HepG2 (cell line): Measurements from ENCODE around the gene KRT79. TPM values are rescaled to one million over a fixed set of nuclear protein-coding genes. Genes with fewer than 3 reads are reported as not detected.

Experiments used
- ATAC-seq: fragments of 200-7000 bp; cut with Tn5 transposase; 3 replicates; pipeline ENCODE4 v1.9.1; 2020; ENCODE audit warnings: mild to moderate bottlenecking, moderate library complexity
- BruUV-seq: library from RNA; stranded (reverse); fragments of 400-500 nt; replicated peaks from 2 replicates; lab custom pipeline; 2021; lab: Mats Ljungman, UMichigan
- CTCF ChIA-PET: fragments of 300-600 bp; formaldehyde crosslinking; extraction: SDS; loops from one replicate; lab custom pipeline; 2021; ENCODE audit warnings: low total read pairs, inconsistent platforms, low intra/inter-chr PET ratio; lab: Yijun Ruan, JAX
- POLR2A ChIA-PET: fragments of 350-600 bp; sonication (Branson Sonifier 250); formaldehyde crosslinking; loops from one replicate; lab custom pipeline; 2020; ENCODE audit warnings: antibody characterized with exemption, inconsistent platforms; lab: Yijun Ruan, JAX
- DNase-seq: peaks from one replicate; pipeline ENCODE4 v3.0.0-alpha.2; 2015; ENCODE audit warnings: low spot score
- FAIRE-seq: peaks from 3 replicates; lab custom pipeline; 2011; peaks lifted over from hg19 to GRCh38; lab: Jason Lieb, UNC
- H2AFZ ChIP-seq: one replicate; pipeline ENCODE4 v1.6.1; 2011; ENCODE audit warnings: low read length, inconsistent platforms
- H3K27ac ChIP-seq: fragments of 300-600 bp; 3 replicates; pipeline ENCODE4 v1.8.0; 2011; ENCODE audit warnings: mixed run types, mild to moderate bottlenecking, mixed read lengths, low read length, inconsistent platforms; ENCODE audit not compliant: insufficient read depth; ENCODE audit errors: extremely low read length
- H3K27me3 ChIP-seq, 2 experiments: fragments of 200-600 bp in 1 of 2; 2 replicates in 1 of 2; 3 replicates in 1 of 2; pipeline versions ENCODE4 v1.6.0 to v1.8.0; 2011; ENCODE audit warnings: low read length in 2 of 2, mild to moderate bottlenecking in 2 of 2, moderate library complexity in 2 of 2, inconsistent platforms in 1 of 2; ENCODE audit not compliant: insufficient read depth in 2 of 2, control insufficient read depth in 1 of 2
- H3K36me3 ChIP-seq, 2 experiments: fragments of 200-600 bp in 1 of 2; replicated peaks in 1 of 2; 2 replicates in 1 of 2; 3 replicates in 1 of 2; pipeline versions ENCODE4 v1.5.1 to v1.8.0; 2011; ENCODE audit warnings: low read length in 2 of 2, inconsistent platforms in 1 of 2; ENCODE audit not compliant: insufficient read depth in 2 of 2, control insufficient read depth in 1 of 2
- H3K4me1 ChIP-seq: 2 replicates; pipeline ENCODE4 v1.5.1; 2012; ENCODE audit warnings: low read length, inconsistent platforms; ENCODE audit not compliant: insufficient read depth
- H3K4me2 ChIP-seq: 2 replicates; pipeline ENCODE4 v1.6.0; 2011; ENCODE audit warnings: low read depth, low read length, inconsistent platforms
- H3K4me3 ChIP-seq, 3 experiments: fragments of 200-600 bp in 1 of 3; sonication (generic), shearing (Covaris generic) in 1 of 3; replicated peaks in 1 of 3; 2 replicates each; pipeline ENCODE4 v1.5.1; 2011 to 2016; ENCODE audit warnings: low read length in 3 of 3, inconsistent platforms in 2 of 3, low read depth in 2 of 3, mild to moderate bottlenecking in 2 of 3, control low read depth in 1 of 3, mixed read lengths in 1 of 3; ENCODE audit not compliant: insufficient read depth in 1 of 3
- H3K79me2 ChIP-seq: one replicate; pipeline ENCODE4 v1.6.1; 2011; ENCODE audit warnings: low read length, inconsistent platforms; ENCODE audit not compliant: insufficient read depth
- H3K9ac ChIP-seq: 2 replicates; pipeline ENCODE4 v1.6.0; 2011; ENCODE audit warnings: mild to moderate bottlenecking, low read depth, low read length, inconsistent platforms; ENCODE audit not compliant: insufficient read depth
- H3K9me3 ChIP-seq: 2 replicates; pipeline ENCODE4 v1.5.1; 2012; ENCODE audit warnings: mild to moderate bottlenecking, low read length
- H4K20me1 ChIP-seq: 2 replicates; pipeline ENCODE4 v1.6.0; 2011; ENCODE audit warnings: inconsistent platforms, mild to moderate bottlenecking, low read length, moderate library complexity; ENCODE audit not compliant: insufficient read depth
- ARID2 ChIP-seq: sonication (generic); formaldehyde crosslinking; IDR thresholded peaks from 2 replicates; pipeline ENCODE4 v1.8.1; 2022; ENCODE audit warnings: mild to moderate bottlenecking, missing genetic modification reagents, borderline replicate concordance
- BORCS8-MEF2B ChIP-seq: sonication (generic); formaldehyde crosslinking; IDR thresholded peaks from 2 replicates; pipeline ENCODE4 v1.8.0; 2022; ENCODE audit warnings: mild to moderate bottlenecking, missing genetic modification reagents
- BRD4 ChIP-seq: sonication (generic); formaldehyde crosslinking; IDR thresholded peaks from 2 replicates; pipeline ENCODE4 v1.4.0; 2020; ENCODE audit warnings: missing genetic modification reagents
- CHCHD3 ChIP-seq: sonication (generic); formaldehyde crosslinking; IDR thresholded peaks from 2 replicates; pipeline ENCODE4 v1.8.0; 2022; ENCODE audit warnings: mild to moderate bottlenecking, missing genetic modification reagents, moderate library complexity
- FOXP1 ChIP-seq, 2 experiments: fragments of 450-650 bp in 1 of 2; IDR thresholded peaks; 2 replicates each; pipeline ENCODE4 v1.6.1; 2017 to 2018; ENCODE audit warnings: antibody characterized with exemption in 1 of 2
- HHEX ChIP-seq: IDR thresholded peaks from 2 replicates; pipeline ENCODE4 v1.6.1; 2016; ENCODE audit warnings: control low read depth
- HOXA5 ChIP-seq: sonication (generic); formaldehyde crosslinking; IDR thresholded peaks from 2 replicates; pipeline ENCODE4 v1.4.0; 2020; ENCODE audit warnings: missing genetic modification reagents
- MXI1 ChIP-seq: IDR thresholded peaks from 3 replicates; pipeline ENCODE4 v1.6.1; 2012; ENCODE audit warnings: low read depth, low read length, inconsistent platforms, borderline replicate concordance
- NR2F6 ChIP-seq, 2 experiments: IDR thresholded peaks; 2 replicates each; pipeline ENCODE4 v1.6.1; 2016; ENCODE audit warnings: antibody characterized with exemption in 1 of 2, mild to moderate bottlenecking in 1 of 2
- PHB2 ChIP-seq: fragments of 450-650 bp; IDR thresholded peaks from 2 replicates; pipeline ENCODE4 v1.6.1; 2018; ENCODE audit not compliant: partially characterized antibody
- SOX13 ChIP-seq, 3 experiments: fragments of 450-650 bp in 1 of 3; sonication (generic) in 1 of 3; formaldehyde crosslinking in 1 of 3; IDR thresholded peaks in 2 of 3; conservative IDR thresholded peaks in 1 of 3; 2 replicates each; pipeline versions ENCODE4 v1.5.0 to v1.6.1; 2016 to 2020; ENCODE audit warnings: antibody characterized with exemption in 1 of 3, mild to moderate bottlenecking in 1 of 3, missing compliant biosample characterization in 1 of 3, missing genetic modification reagents in 1 of 3, moderate library complexity in 1 of 3
- SRSF1 ChIP-seq: fragments of 200-400 bp; formaldehyde crosslinking; optimal IDR thresholded peaks from 2 replicates; pipeline ENCODE3; 2017; ENCODE audit warnings: mild to moderate bottlenecking, low read depth, low read length, moderate library complexity
- TP53 ChIP-seq: sonication (generic); formaldehyde crosslinking; conservative IDR thresholded peaks from 2 replicates; pipeline ENCODE4 v1.4.0; 2020; ENCODE audit warnings: missing genetic modification reagents
- ZNF563 ChIP-seq: sonication (generic); formaldehyde crosslinking; IDR thresholded peaks from 2 replicates; pipeline ENCODE4 v1.8.0; 2022; ENCODE audit warnings: mild to moderate bottlenecking, moderate library complexity, missing genetic modification reagents
- ZNF570 ChIP-seq: sonication (generic); formaldehyde crosslinking; IDR thresholded peaks from 2 replicates; pipeline ENCODE4 v1.4.0; 2020; ENCODE audit warnings: mild to moderate bottlenecking, missing genetic modification reagents, borderline replicate concordance
- ZNF768 ChIP-seq: sonication (generic); formaldehyde crosslinking; IDR thresholded peaks from 2 replicates; pipeline ENCODE4 v1.4.0; 2020; ENCODE audit warnings: missing genetic modification reagents
- ZNF790 ChIP-seq: sonication (generic); formaldehyde crosslinking; IDR thresholded peaks from 2 replicates; pipeline ENCODE4 v1.8.0; 2022; ENCODE audit warnings: missing genetic modification reagents, mild to moderate bottlenecking, borderline replicate concordance
- WGBS: methylation state at CpG from one replicate; pipeline ENCODE4 v1.1.6; 2017; ENCODE audit warnings: low lambda C conversion rate; 5-methylcytosine and 5-hydroxymethylcytosine counted together
- in situ Hi-C: cut with HindIII; loops from 2 replicates; pipeline ENCODE4 v1.10.0; 2017; ENCODE audit warnings: low pct_unique_long_range_greater_than_20kb; ENCODE audit not compliant: extremely low pct_ligation_motif_present
- intact Hi-C: fragments of 100-400 bp; cut with micrococcal nuclease; formaldehyde crosslinking; loops from one replicate; pipeline ENCODE4 v1.10.0; 2022; ENCODE audit not compliant: unreplicated experiment
- polyA plus RNA-seq, 8 experiments: library from polyadenylated mRNA; depleted of rRNA in 3 of 8; stranded (reverse) in 7 of 8; unstranded in 1 of 8; fragments of >200 nt; fragmentation: Illumina TruSeq in 4 of 8; extraction: Trizol in 4 of 8; gene quantifications; 2 replicates each; pipeline versions ENCODE4 v1.2.1 to v1.2.3, GENCODE V29; 2011 to 2016; ENCODE audit warnings: low read depth in 4 of 8, missing spikeins in 1 of 8, mixed read lengths in 1 of 8; ENCODE audit not compliant: insufficient read depth in 1 of 8
- total RNA-seq, 5 experiments: library from RNA; depleted of rRNA; stranded (reverse); fragments of >200 nt; fragmentation: Illumina TruSeq; extraction: Trizol; gene quantifications; 2 replicates each; pipeline ENCODE4 v1.2.3, GENCODE V29; 2016; ENCODE audit warnings: low read depth in 1 of 5
- TF ChIP-seq, protein P1 (sequence below): sonication (generic); formaldehyde crosslinking; IDR thresholded peaks from 2 replicates; pipeline ENCODE4 v1.4.0; 2020; ENCODE audit warnings: missing genetic modification reagents

KRT79 gene
- total and polyA plus RNA-seq, 2 of the 13 experiments (the other 11 are each of a cell fraction or from before 2014, with no cell fraction given) = 0.09 TPM; not detected in 1

DNA sequence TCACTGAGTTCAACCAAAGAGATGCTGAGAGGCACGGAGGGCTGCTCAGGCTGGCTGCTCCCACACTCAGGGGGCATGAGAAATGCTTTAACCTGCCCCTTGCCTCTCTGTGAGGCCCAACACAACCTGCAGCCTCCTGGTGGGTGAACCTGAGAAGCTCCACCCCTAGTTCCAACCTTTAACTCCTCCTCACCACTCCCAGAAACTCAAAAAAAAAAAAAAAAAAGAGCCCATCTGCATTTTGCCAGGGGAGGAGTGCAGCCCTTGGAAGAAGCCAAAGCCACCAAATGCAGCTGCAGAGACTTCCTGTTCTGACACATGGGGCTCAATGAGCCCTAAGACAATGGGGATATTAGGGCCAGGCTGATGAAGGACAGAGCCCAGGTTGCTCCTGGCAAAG lies 29.1 kb downstream of the KRT79 start (continued):
- TF ChIP-seq, protein P1, sequence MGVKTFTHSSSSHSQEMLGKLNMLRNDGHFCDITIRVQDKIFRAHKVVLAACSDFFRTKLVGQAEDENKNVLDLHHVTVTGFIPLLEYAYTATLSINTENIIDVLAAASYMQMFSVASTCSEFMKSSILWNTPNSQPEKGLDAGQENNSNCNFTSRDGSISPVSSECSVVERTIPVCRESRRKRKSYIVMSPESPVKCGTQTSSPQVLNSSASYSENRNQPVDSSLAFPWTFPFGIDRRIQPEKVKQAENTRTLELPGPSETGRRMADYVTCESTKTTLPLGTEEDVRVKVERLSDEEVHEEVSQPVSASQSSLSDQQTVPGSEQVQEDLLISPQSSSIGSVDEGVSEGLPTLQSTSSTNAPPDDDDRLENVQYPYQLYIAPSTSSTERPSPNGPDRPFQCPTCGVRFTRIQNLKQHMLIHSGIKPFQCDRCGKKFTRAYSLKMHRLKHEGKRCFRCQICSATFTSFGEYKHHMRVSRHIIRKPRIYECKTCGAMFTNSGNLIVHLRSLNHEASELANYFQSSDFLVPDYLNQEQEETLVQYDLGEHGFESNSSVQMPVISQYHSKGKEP (CRISPR knock-in tag) = no peak
- TF ChIP-seq BRD4 (CRISPR knock-in tag) = no peak

GRCh38 chr12:52802442-52802841 lies 31.7 kb downstream of the KRT79 start:
- ChIA-PET CTCF (no interaction called here), POLR2A (no interaction called here)
- Histone ChIP-seq H3K4me2 (no peak overlapping the region), H3K79me2 (no peaks in the 10 kb centered on the region), H3K36me3 (no peaks in the 10 kb centered on the region), H3K9ac (no peak overlapping the region), H3K27ac (no peak overlapping the region), H3K27me3 (peaks cover 0 to 5% of the 10 kb centered on the region in 2 experiments; a peak in 1 of 5 replicates), H3K4me1 (no peaks in the 10 kb centered on the region), H3K9me3 (no peaks in the 10 kb centered on the region), H2AFZ (no peak overlapping the region), H4K20me1 (no peaks in the 10 kb centered on the region), H3K4me3 (no peak overlapping the region)
- no peak for TF ChIP-seq MXI1
- no peak for TF ChIP-seq ZNF768 (CRISPR knock-in tag)
- TF ChIP-seq ARID2 (CRISPR knock-in tag) = no peak
- no peak for TF ChIP-seq PHB2
- TF ChIP-seq HHEX (CRISPR knock-in tag) = no peak
- TF ChIP-seq HOXA5 (CRISPR knock-in tag) = no peak
- TF ChIP-seq NR2F6 (IDR thresholded peaks at IDR 0.05) = no peak
- no peak for TF ChIP-seq NR2F6 (CRISPR knock-in tag; IDR thresholded peaks at IDR 0.05)
- TF ChIP-seq SRSF1 = no peak
- no peak for TF ChIP-seq BORCS8-MEF2B (CRISPR knock-in tag)
- TF ChIP-seq SOX13 (IDR thresholded peaks at IDR 0.05) = no peak
- no peak for TF ChIP-seq SOX13 (CRISPR knock-in tag; conservative IDR thresholded peaks at IDR 0.05 in 1 of 2, IDR thresholded peaks at IDR 0.05 in 1 of 2)
- TF ChIP-seq FOXP1 (IDR thresholded peaks at IDR 0.05) = no peak
- no peak for TF ChIP-seq FOXP1 (CRISPR knock-in tag; IDR thresholded peaks at IDR 0.05)
- TF ChIP-seq ZNF563 (CRISPR knock-in tag) = no peak
- TF ChIP-seq CHCHD3 (CRISPR knock-in tag) = no peak
- TF ChIP-seq ZNF790 (CRISPR knock-in tag) = no peak
- no peak for TF ChIP-seq TP53 (CRISPR knock-in tag)
- TF ChIP-seq ZNF570 (CRISPR knock-in tag) = no peak
- BruUV-seq = no TSS peak
- no peak for FAIRE-seq
- ATAC-seq = no peak
- intact Hi-C loops (no loop called here), in situ Hi-C loops (no loop called here)
- WGBS = 0% methylated on average over 6 of the region's 6 CpGs
- DNase-seq = no peak
